HL-60 (cell line): Measurements from ENCODE around the gene PPP1R9A.

ENCODE experiments used
- DNase-seq, 2 experiments: peaks; one replicate each; pipeline ENCODE4 v3.0.0-alpha.2; 2010 to 2020; ENCODE audit warnings: low read depth in 1 of 2, low spot score in 1 of 2
- H3K27ac ChIP-seq: fragments of 250-450 bp; sonication (Bioruptor Pico); replicated peaks from 2 replicates; pipeline ENCODE4 v1.5.1; 2020; ENCODE audit warnings: mild to moderate bottlenecking, moderate library complexity
- H3K27me3 ChIP-seq: fragments of 250-450 bp; sonication (Bioruptor Pico); 2 replicates; pipeline ENCODE4 v1.5.1; 2021; ENCODE audit warnings: mild to moderate bottlenecking, moderate library complexity; ENCODE audit not compliant: insufficient read depth, poor library complexity, severe bottlenecking
- H3K4me3 ChIP-seq: replicated peaks from 2 replicates; pipeline ENCODE4 v1.5.1; 2011; ENCODE audit warnings: mild to moderate bottlenecking, control low read depth, low read length; ENCODE audit not compliant: insufficient read depth
- CTCF ChIP-seq: IDR thresholded peaks from one replicate; pipeline ENCODE4 v1.5.1; 2011; ENCODE audit warnings: low read length, control low read depth, inconsistent platforms; ENCODE audit not compliant: insufficient read depth
- GABPA ChIP-seq: IDR thresholded peaks from 2 replicates; pipeline ENCODE4 v1.6.1; 2012; ENCODE audit warnings: low read depth
- POLR2AphosphoS5 ChIP-seq: IDR thresholded peaks from 2 replicates; pipeline ENCODE4 v1.6.1; 2012; ENCODE audit warnings: low read depth
- REST ChIP-seq: IDR thresholded peaks from 2 replicates; pipeline ENCODE4 v1.6.1; 2012; ENCODE audit warnings: low read depth; ENCODE audit not compliant: insufficient replicate concordance
- SPI1 ChIP-seq: IDR thresholded peaks from 2 replicates; pipeline ENCODE4 v1.6.1; 2012; ENCODE audit warnings: low read depth, mild to moderate bottlenecking, borderline replicate concordance

The PPP1R9A gene

GRCh38 chr7:95246831-95247370 is 339.5 kb downstream of the PPP1R9A start:
- Histone ChIP-seq H3K27ac (no peak overlapping the region), H3K4me3 (no peak overlapping the region), H3K27me3 (no peaks in the 10 kb centered on the region)
- no peak for TF ChIP-seq REST
- no peak for TF ChIP-seq SPI1
- peak; percentile 77 for TF ChIP-seq CTCF
- TF ChIP-seq POLR2AphosphoS5: no peak
- no peak for TF ChIP-seq GABPA
- peak; percentile 10 to 42 for DNase-seq

- Histone ChIP-seq H3K27ac (no peak overlapping the region), H3K4me3 (no peak overlapping the region), H3K27me3 (no peaks in the 10 kb centered on the region)
- no peak for TF ChIP-seq SPI1
- no peak for TF ChIP-seq REST
- no peak for TF ChIP-seq GABPA
- no peak for TF ChIP-seq POLR2AphosphoS5
- TF ChIP-seq CTCF: no peak
- no peak for DNase-seq
These were observed 343.2 kb downstream of the PPP1R9A start for GRCh38 chr7:95250571-95250970.

GRCh38 chr7:95251966-95252365 is 344.6 kb downstream of the PPP1R9A start:
- Histone ChIP-seq H3K27me3 (no peaks in the 10 kb centered on the region), H3K4me3 (no peak overlapping the region), H3K27ac (no peak overlapping the region)
- no peak for DNase-seq
- no peak for TF ChIP-seq GABPA
- no peak for TF ChIP-seq CTCF
- TF ChIP-seq REST: no peak
- TF ChIP-seq POLR2AphosphoS5: no peak
- TF ChIP-seq SPI1: no peak
